Stimulated activated CD4-positive, alpha-beta T cell treated with anti-CD3 and anti-CD28 coated beads, Interleukin-2, amount 100 ng/mL, for 4 hours (primary cell): Measurements from ENCODE around the gene LIMCH1.
"Not testable (repeated sequence)": the region's sequence is repeated elsewhere in the genome, so short reads cannot be mapped to it uniquely, and the experiment has no call there.

ENCODE experiments used
- DNase-seq: peaks from one replicate; pipeline ENCODE4 v3.0.0-alpha.2; 2020; ENCODE audit warnings: low read depth

The LIMCH1 gene

DNA sequence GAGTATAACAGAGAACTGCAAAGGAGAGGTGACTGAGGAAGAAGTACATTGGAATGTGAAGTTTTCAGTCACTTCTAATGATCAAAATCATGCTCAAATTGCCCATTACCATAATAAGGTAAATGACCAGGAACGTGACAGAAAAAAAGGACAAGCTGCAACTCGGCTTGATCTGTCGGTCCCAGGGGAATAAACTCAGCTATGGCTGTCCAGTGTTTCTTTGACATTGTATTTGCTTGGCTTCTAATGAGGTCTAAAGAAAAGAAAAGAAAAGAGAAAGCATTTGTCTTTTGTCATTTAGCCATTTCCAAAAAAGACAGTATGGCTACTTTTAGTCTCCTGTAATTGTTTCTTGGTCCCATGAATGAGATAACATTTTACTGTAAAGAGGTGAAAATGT is 185.3 kb downstream of the LIMCH1 start:
- no peak for DNase-seq

DNA sequence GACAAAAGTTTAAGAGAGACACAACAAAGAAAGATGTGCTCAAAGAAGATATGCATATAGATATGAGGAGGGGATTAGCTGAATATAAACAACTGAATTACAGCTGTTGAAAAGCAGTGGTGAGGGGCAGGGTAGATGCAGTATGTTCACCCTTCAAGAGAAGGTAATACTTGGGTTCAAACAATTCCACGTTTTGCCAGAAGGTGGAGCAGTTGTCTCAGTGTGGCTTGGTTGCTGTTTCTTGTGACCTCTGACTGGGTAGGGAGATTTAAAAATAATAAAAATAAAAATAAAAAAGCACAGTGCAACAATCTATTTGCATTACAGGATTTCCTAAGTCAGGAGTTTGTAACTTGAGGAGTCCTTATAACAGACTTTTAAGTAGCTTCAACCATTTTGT is 187.3 kb downstream of the LIMCH1 start:
- no peak for DNase-seq

- DNase-seq, result no peak
Measured at GRCh38 chr4:41727861-41728572, 190.1 kb downstream of the LIMCH1 start.

DNA sequence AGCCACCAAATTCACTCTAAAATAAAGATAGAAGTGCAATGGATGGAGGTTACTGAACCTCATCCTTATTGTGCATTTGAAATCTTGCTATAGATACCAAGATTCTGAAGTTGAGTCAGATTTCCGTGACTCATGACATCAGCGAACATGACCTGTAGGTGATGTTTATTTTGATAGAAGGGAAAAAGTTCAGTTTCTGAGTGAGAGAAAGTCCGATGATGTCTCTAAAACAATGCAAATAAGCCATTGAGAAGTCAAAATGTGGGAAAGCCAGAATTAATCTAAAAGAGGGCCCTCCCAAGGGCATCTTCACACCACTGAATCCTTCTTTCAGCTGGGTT is 190.6 kb downstream of the LIMCH1 start:
- DNase-seq, result no peak

DNA sequence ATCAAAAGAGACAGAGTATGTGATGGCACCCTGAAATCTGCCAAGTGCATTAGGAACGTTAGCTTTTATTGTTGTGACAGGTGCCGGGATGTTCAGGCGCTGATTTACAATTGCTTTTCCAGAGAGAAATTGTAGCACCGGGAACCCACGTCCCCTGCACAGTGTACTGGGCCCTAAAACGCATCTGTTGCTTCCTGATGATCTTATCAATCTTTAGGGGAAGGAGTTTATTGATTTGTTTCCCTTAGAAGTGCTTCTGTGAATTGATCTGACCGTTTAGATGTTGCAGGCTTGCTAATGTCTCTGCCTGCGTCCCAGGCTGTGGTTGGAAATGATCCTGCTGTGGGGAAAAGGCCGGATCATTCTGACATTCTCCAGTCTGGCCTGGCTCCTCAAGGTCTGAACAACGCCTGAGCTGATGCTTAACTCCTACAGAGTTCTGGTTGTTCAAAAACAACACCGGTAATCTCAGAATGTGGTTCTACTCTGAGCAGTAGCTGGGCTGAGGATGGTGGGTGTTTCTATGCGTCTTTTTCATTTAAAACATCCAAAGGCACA is 193.7 kb downstream of the LIMCH1 start:
- DNase-seq, result no peak

GRCh38 chr4:41734371-41734770 is 196.4 kb downstream of the LIMCH1 start:
- no peak for DNase-seq

DNA sequence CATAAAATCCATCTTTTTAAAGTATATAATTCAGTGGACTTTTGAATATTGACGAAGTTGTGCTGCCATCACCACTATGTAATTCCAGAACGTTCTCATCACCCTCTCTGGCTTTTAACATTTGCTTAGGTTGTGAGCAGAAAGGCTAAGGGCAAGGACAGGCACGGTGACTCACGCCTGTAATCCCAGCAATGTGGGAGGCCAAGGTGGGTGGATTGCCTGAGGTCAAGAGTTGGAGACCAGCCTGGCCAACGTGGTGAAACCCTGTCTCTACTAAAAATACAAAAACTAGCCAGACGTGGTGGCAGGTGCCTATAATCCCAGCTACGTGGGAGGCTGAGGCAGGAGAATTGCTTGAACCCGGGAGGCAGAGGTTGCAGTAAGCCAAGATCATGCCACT is 199.5 kb downstream of the LIMCH1 start:
- not testable (repeated sequence) for DNase-seq

DNA sequence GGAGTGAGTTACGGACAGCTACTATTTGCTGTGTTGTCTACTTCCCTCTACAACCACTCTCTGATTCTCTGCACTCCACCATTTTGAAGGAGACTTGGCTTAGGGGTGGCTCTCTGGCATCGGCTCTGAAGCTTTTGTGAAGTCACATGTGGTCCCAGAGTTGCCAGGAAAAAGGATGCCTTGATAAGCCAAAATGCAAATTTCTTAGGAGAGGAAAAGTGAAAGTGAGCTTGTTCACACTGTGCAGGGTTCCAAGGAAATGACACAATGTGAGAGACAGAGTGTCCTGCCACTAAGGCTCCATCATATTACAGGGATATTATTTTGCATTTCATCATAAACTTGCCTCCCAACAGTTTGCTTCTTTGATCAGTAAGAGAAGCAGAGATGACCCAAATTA is 203.4 kb downstream of the LIMCH1 start:
- DNase-seq, result no peak

GRCh38 chr4:41744572-41745291 is 206.8 kb downstream of the LIMCH1 start:
- DNase-seq, result no peak

DNA sequence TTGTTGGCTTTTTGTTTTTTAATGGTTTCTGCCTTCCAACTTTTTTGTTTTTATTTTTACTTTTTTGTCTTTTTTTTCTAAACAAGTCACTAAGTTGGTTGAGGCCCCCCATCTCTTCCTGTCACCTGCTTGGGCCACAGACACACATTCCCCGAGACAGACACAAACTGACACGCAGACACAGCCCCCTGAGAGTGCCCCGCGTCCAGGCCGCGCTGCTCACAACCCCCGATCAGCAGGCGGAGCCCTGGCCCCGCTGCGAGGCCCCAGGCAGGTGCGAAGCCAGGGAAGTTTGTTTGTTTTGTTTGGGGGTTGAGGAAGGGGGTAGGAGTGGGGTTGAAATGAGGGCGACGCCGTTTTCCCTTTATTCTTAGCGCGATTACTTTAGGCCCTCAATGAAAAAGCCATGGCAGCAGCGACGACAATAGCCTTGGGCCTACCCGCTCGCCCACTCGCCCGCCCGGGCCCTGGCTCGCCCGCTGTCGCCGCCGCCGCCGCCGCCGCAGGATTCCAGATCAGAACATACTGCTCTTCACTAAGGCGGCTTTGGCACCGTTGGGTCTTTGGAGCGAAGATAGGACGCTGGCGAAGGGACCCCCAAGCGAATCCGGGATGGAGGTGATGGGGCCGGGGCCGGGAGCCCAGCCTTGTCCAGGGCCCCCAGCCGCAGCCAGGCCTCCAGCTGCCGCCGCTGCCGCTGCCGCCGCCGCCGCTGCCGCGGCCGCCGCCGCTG is 207.5 kb downstream of the LIMCH1 start:
- no peak for DNase-seq

DNA sequence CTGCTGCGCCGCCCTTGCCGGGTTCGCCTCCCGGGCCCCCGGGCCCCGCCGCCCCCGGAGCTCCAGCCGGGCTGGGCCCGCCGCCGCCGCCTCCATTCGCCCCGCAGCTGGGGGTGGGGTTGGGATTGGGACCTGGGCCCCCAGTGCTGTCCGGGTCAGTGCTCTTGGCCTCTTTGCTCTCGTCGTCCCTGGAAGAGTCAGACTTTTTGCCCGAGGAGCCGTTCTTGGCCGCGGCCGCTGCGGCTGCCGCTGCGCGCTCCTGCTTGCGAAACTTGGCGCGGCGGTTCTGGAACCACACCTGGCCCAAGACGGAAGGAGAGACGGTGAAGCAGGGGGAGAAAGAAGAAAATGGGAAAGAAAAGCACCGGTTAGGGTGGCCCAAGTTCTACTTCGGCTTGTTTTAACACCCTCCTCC is 208.1 kb downstream of the LIMCH1 start:
- DNase-seq, result no peak

GRCh38 chr4:41746440-41747229 is 208.7 kb downstream of the LIMCH1 start:
- DNase-seq, result no peak

DNA sequence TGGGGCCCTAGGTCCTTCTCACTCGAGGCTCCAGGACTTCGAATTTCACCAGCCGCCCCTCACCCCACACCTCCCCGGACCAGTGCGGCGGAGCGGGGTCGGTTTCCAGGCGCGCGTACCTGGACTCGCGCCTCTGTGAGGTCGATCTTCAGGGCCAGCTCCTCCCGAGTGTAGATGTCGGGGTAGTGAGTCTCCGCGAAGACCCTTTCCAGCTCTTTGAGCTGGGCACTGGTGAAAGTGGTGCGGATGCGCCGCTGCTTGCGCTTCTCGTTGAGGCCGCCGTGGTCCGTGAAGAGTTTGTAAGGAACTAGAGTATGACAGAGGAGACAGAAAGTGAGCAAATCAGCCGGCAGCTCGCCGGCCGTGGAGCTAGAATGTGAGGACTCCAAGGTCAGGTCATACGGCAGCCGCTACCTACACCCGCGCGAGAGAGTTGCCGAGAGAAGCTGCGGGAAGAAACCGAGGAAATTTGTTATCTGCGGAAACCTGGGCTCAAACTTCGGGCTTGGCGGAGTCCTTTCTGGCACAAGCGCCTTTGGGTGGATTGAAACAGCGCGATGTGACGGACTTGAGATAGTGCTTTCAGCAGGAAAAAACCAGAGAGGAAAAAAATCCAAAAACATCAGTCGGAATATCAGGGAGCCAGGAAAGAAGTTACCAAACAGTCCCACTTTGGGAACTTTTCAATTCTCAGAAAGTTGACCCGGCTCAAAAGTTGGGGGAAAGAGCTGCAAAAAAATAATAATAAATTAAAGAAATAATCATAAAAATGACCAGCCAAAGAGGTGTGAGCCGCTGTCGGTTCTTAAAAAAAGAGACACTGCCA is 209.5 kb downstream of the LIMCH1 start:
- no peak for DNase-seq

DNA sequence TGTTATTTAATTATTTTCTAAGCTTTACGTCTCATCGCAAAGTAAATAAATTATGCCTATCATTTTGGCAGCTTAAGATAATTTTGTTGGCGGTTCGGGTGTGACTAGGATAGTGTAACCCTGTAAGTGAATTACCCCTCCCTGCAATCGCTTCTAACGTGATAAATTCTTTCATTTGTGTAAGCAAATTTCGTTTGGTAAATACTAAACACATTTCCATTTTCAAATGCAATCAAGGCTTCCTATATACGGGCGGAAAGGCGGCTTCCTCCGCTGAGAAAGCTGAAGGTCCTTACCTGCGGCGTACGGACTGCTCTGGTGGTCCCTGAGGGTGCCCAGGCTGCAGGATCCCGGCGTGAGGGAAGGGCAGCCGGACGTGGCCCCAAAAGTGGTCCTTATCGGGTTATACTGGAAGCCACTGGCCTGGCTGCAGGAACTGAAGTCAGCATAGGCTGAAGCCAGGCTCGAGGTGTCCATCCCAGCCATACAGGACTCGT is 210.2 kb downstream of the LIMCH1 start:
- DNase-seq, result no peak

DNA sequence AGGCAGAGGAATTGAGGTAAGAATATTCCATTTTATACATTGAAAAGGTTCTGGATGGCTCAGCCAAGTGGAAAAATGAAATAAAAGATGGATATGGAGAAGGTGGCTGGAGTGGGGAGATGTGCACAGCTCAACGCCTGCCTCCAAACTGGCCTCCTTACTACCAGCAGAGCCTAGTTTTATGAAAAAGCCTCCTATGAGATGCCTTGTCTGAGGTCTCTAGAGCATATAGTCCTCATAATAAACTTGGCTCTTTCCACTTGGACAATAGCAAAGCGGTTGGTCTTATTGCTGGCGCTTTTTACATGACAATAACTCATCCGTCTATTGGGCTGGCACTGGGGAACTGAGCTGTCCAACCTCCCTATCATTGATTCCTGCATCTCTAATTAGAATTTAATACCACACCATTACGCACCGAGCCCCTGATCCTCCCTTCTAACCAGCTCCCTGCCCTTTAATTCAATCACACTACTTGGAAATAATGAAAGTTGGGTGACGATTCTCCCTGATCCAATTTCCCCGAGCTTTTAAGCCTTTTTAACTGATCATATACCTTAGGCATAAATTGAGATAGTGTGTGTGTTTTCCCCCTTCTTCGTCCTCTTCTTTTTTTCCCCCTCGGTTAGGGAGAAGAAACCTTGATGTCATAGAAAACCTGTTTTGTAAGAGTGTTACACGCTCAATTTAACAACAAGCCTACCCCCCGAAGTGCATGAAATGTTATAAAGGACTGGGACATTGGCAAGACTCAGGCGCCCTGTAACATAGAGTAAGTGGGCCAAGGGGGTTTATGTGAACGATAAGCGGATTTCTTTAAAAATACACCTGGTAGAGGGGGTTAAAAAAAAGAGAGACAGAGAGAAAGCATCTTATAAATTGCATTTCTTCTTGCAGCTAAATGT is 210.9 kb downstream of the LIMCH1 start, which contains the start of gene PHOX2B:
Gene PHOX2B (minus strand): TSS at position 155 of the 905 bp plus-strand sequence. CDS start 115 bp downstream, at position 40.
- no peak for DNase-seq

GRCh38 chr4:41749631-41750039 is 211.7 kb downstream of the LIMCH1 start:
- no peak for DNase-seq
